22Rv1 (cell line): Measurements from ENCODE around the gene OPRD1.

ENCODE experiments used
- ZFX ChIP-seq: fragments of 450-650 bp; IDR thresholded peaks from 2 replicates; pipeline ENCODE4 v1.6.1; 2017; ENCODE audit warnings: antibody characterized with exemption, borderline replicate concordance
- TF ChIP-seq, protein P1 (sequence below): fragments of 450-650 bp; IDR thresholded peaks from 2 replicates; pipeline ENCODE4 v1.5.1; 2017; ENCODE audit warnings: mild to moderate bottlenecking

DNA sequence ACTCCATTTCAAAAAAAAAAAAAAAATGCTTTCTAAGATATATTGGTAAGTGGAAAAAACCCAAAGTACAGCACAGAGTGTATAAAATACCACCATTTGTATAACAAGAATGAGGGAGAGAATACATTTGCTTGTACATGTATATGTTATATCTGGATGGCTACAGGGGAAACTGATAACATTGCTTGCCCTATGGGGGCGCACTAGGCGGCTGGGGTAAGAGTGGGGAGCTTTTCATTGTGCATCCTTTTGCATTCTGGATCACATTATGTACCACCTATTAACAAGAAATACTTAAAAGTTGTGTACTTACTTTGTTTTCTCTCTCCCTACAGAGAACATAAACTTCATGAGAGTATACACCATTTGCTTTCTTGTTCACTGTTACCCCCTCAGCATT, 28.6 kb upstream of the OPRD1 start:
- TF ChIP-seq, protein P1, sequence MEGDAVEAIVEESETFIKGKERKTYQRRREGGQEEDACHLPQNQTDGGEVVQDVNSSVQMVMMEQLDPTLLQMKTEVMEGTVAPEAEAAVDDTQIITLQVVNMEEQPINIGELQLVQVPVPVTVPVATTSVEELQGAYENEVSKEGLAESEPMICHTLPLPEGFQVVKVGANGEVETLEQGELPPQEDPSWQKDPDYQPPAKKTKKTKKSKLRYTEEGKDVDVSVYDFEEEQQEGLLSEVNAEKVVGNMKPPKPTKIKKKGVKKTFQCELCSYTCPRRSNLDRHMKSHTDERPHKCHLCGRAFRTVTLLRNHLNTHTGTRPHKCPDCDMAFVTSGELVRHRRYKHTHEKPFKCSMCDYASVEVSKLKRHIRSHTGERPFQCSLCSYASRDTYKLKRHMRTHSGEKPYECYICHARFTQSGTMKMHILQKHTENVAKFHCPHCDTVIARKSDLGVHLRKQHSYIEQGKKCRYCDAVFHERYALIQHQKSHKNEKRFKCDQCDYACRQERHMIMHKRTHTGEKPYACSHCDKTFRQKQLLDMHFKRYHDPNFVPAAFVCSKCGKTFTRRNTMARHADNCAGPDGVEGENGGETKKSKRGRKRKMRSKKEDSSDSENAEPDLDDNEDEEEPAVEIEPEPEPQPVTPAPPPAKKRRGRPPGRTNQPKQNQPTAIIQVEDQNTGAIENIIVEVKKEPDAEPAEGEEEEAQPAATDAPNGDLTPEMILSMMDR, result no peak
- TF ChIP-seq ZFX, result no peak
